ENCODE measurements around the gene LRFN2.

The LRFN2 gene

DNA sequence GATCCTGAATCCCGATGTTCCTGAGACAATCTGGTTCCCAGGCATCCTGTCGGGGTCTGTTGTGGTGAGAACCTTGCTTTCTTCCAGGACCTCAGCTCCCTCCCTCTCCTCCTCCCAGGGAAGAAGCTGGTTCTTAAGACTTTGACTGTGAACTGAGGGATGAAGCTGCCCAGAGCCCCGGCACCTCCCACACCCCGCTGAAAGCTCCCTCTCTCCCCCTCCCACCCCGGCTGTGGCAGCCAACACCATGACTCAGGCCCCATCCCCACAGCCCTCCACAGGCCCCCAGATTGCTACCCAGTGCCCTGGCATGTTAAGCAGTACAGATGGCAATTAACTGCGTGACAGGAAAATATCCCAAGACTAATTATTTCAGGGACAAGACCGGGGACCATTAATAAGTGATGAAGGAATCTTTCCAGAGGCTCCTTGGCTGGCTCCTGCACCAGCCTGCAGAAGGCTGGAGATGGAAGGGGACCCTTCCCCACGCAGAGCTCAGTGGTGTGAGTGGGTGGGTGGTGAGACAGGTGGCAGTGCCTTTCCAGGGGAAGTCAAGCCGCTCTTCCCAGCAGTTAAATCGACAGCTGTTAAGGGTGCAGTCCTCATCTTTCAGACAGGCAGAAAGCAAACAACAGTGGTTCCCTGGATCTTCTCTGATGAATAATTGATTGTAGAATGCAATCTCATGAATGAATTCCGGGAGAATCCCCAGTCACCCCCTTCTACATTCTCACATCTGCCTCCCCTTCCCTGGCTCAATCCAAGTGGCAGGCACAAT lies 237.9 kb downstream of the LRFN2 start:
- no peak for DNase-seq (ENCODE audit: low read depth)

DNA sequence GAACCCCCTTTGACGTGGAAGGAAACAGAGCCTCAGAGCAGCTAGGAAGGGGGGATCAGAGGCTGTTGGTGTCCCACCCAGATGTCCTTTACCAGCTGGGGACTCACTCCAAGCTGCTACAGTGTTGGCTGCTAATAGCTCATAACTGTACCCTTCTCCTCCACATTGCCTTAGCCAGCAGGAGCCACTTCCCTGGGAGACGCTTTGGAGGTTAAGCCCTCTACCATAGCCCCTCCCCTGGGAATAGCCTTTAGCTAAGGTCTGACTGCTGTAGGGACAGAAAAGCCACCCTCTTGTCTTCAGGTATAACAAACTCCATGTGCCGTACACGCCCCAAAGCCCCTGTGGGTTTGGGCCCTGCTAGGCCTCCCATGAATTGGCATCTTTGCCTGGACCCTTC lies 238.6 kb downstream of the LRFN2 start:
- no peak for DNase-seq (ENCODE audit: low read depth)

DNA sequence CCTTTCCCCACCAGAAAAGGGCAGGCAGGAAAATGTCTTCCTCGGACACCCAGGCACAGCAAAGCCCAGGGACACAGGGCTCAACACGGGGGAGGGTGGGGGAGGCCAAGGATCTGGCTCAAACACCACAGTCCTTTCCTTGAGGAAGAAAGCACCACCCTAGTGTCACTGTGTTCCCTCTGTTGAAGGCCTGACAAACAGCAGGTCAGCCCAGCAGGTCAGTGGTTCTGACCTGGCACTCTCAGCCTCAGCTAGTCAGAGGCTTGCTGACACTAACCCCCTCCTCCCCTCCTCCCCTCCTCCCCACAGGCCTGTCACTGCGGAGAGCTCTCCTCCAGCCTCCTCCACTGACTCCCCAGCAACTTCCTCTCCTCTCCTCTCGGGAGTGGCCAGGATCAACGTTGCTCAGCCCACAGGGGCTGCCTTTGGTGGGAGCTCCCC lies 239.6 kb downstream of the LRFN2 start:
- DNase-seq (ENCODE audit: low read depth) = no peak

DNA sequence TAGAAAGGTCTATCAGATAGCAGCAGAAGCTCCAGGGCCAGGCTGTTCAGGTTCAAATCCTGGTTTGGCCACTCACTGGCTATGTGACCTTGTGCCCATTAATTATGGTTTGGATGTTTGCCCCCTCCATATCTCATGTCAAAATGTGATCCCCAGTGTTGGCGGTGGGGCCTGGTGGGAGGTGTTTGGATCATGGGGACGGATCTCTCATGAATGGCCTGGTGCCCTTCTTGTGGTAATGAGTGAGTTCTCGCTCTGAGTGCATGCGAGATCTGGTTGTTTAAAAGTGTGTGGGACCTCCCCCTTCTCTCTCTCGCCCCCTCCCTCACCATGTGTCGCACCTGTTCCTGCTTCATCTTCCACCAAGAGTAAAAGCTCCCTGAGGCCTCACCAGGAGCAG lies 240.9 kb downstream of the LRFN2 start:
- DNase-seq (ENCODE audit: low read depth) = no peak

DNA sequence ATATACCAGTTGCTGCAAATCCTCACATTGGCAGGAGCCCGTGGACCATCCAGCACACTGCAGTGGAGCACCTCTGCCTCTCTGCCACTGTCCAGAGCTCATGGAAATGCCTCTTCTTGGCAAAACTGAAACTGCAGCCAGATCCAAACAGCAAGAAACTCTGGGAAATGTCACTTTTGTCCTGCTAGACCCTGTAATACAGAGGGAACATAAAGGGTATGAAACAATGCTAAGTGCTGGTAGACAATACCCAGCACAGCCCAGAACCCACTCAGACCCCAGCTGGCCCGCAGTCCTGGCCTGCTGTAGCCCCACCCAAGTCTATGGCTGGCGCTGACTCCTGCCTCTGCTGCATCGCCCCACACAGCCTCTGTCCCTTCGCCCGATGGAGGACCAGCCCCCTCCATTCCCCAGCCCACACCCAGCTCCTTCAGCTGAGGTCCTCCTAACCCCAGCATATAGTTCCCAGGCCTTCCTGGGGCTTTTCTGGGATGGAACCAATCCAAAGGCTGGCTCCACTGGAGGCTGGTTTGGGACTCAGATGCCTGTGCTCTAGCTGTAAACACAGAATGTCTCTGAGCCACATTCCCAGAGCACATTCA lies 242.5 kb downstream of the LRFN2 start:
- no peak for DNase-seq (ENCODE audit: low read depth)

DNA sequence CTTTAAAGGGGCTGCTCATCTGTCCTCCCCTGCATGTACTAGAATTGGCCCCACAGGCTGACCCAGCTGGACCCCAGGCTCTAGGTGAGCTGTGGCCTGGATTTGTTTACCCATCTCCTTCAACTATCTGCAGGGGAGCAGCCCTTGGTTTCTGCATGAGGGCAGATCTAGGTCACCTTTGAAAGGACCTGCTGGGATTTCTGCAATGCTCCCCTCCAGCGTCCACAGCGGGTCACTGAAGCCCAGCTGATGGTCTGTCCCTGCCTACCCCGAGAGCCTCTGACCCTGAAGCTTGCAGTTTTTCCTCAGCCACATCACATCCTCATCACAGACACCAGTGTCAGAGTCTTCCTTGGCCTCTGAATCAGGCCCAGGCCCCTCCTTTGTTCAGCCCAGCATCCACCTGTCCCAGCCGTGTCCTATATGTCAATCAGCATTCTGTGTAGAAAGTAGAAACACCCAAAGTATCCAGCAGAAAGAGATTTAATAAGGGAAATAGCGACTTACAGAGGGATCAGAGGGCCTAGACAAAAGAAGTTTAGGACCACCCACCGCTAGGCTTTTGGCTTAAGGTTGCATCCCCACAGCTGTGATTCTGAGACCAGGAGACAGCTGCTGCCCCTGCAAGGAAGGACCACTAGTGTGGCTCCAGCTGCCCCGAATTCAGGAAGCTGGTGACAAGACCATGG lies 243.1 kb downstream of the LRFN2 start:
- no peak for DNase-seq (ENCODE audit: low read depth)

DNA sequence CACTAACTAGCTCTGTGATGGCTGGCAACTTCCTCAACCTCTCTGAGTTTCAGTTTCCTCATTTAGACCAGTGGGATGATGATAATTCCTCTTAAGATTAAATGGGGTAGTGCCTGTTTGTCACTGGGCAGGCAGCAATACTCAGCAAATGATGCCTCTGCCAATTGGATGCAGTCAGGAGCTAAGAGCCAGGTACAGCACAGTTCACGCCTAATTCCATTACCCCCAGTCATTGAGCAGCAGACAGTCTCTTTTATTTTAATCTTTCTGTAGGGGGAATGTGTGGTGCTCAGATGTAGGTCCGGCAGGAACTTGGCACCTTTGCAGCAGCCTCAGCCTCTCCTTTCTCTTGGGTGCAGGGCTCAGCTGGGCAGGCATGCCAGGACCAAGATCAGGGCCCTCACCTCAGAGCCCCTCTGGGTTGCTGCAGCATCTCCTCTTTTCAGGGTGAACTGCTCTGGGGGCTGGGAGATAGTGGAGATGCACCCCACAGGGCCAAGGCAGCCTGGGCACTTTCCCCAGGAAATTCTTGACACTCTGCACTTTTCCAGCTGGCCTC lies 243.8 kb downstream of the LRFN2 start:
- no peak for DNase-seq (ENCODE audit: low read depth)

DNA sequence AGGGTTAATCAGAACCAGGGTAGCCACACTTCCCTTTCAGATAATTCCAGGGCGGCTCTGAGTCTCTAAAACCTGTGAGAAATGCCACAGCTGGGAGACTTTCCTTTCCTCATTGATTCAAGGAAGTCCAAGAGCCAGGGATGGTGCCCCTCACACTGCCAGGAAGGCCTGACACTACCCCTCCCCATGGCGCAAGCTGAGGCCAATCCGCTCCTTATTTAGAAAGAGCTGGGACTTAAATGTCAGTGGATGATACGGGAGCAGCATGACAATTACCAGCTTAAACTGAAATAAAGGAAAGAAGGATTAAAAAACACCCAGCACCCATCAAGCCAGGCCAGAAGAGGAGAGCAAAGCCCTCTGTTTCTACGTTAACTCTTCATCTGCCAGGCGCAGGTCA lies 244.4 kb downstream of the LRFN2 start:
- DNase-seq (ENCODE audit: low read depth) = no peak

DNA sequence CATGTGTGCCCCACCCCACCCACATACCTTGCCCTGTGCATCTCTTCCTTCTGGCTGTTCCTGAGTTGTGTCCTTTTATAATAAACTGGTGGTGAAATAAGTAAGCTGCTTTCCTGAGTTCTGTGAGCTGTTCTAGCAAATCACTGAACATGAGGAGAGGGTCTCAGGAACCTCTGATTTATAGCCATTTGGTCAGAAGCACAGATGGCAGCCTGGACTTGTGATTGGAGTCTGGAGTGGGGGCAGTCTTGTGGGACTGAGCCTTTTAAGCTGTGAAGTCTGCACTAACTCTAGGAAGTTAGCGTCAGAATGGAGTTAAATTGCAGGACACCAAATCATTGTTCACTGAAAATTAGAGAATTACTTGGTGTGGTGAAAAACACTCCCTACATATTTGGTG lies 245.4 kb downstream of the LRFN2 start:
- DNase-seq (ENCODE audit: low read depth) = no peak

Measured in HS-27A (cell line).